Measurements from ENCODE around the gene MUC15. TPM values are rescaled to one million over a fixed set of nuclear protein-coding genes. Genes with fewer than 3 reads are reported as not detected.

The MUC15 gene
- polyA plus RNA-seq, 1 of the 3 experiments (the other 2 are of a cell fraction), result not detected

DNA sequence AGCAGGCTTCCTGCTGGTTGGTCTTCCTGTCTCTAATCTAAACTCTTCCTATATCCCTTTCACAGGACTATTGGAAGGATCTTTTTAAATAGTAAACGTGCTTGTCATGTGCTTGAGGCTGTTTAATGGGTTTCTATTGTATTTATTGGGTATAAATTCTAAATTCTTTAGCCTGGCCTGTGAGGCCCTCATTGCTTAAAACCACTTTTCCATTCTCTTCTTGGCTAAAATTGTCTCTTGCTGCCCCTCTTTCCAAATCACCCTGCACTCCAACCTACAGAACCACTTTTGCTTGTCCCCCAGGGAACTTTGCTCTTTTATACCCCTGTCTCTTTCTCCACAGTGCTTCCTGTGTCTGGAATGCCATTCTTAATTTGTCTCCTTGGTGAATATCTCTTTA lies 46.4 kb upstream of the MUC15 start:
- WGBS (ENCODE audit: low lambda C conversion rate), result 59% methylated on average over 1 of the region's 1 CpG
- peak; percentile 24 for DNase-seq
- Histone ChIP-seq H3K4me3 (ENCODE audit: low read depth in 2 of 2, low read length in 1 of 2) (no peak overlapping the region), H3K9ac (no peak overlapping the region), H3F3A (replicated peaks; ENCODE audit: insufficient read depth) (peaks cover 11% of the 10 kb centered on the region), H3K4me2 (no peak overlapping the region), H3K27ac (ENCODE audit: low read depth in 2 of 2, low read length in 1 of 2) (no peak overlapping the region), H3K79me2 (ENCODE audit: insufficient read depth) (no peaks in the 10 kb centered on the region), H3K9me2 (no peaks in the 10 kb centered on the region), H3K36me3 (replicated peaks in 1 of 2; ENCODE audit: control insufficient read depth in 1 of 2, insufficient read depth in 2 of 2, low read length in 1 of 2) (no peaks in the 10 kb centered on the region), H2AFZ (ENCODE audit: low read depth) (peak overlapping the region; percentile 23; the same call in 1 of the 2 replicates), H3K4me1 (ENCODE audit: control insufficient read depth in 1 of 2, insufficient read depth in 2 of 2, low read depth in 1 of 2, low read length in 1 of 2) (peaks cover 0 to 45% of the 10 kb centered on the region in 2 experiments; a peak in 3 of 4 replicates), H3K27me3 (ENCODE audit: insufficient read depth) (no peaks in the 10 kb centered on the region), H4K20me1 (ENCODE audit: insufficient read depth) (no peaks in the 10 kb centered on the region), H3K9me3 (no peaks in the 10 kb centered on the region)
- POLR2A ChIA-PET, result no interaction called here
- CTCF ChIA-PET, result no interaction called here
- no peak for TF ChIP-seq RFX5 (IDR thresholded peaks at IDR 0.05; ENCODE audit: low read length)
- no peak for TF ChIP-seq RXRA (IDR thresholded peaks at IDR 0.05; ENCODE audit: borderline replicate concordance, low read depth)
- TF ChIP-seq, protein P1, sequence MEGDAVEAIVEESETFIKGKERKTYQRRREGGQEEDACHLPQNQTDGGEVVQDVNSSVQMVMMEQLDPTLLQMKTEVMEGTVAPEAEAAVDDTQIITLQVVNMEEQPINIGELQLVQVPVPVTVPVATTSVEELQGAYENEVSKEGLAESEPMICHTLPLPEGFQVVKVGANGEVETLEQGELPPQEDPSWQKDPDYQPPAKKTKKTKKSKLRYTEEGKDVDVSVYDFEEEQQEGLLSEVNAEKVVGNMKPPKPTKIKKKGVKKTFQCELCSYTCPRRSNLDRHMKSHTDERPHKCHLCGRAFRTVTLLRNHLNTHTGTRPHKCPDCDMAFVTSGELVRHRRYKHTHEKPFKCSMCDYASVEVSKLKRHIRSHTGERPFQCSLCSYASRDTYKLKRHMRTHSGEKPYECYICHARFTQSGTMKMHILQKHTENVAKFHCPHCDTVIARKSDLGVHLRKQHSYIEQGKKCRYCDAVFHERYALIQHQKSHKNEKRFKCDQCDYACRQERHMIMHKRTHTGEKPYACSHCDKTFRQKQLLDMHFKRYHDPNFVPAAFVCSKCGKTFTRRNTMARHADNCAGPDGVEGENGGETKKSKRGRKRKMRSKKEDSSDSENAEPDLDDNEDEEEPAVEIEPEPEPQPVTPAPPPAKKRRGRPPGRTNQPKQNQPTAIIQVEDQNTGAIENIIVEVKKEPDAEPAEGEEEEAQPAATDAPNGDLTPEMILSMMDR (IDR thresholded peaks at IDR 0.05), result no peak
- no peak for TF ChIP-seq YY1 (IDR thresholded peaks at IDR 0.05; ENCODE audit: low read depth)
- TF ChIP-seq TCF12 (IDR thresholded peaks at IDR 0.05), result no peak
- TF ChIP-seq TEAD4 (IDR thresholded peaks at IDR 0.05; ENCODE audit: borderline replicate concordance, insufficient read depth), result no peak
- no peak for TF ChIP-seq FOSL2 (IDR thresholded peaks at IDR 0.05; ENCODE audit: borderline replicate concordance, low read depth)
- TF ChIP-seq, protein P2, sequence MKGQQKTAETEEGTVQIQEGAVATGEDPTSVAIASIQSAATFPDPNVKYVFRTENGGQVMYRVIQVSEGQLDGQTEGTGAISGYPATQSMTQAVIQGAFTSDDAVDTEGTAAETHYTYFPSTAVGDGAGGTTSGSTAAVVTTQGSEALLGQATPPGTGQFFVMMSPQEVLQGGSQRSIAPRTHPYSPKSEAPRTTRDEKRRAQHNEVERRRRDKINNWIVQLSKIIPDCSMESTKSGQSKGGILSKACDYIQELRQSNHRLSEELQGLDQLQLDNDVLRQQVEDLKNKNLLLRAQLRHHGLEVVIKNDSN (IDR thresholded peaks at IDR 0.05; ENCODE audit: borderline replicate concordance, low read depth), result no peak
- no peak for TF ChIP-seq POLR2AphosphoS5 (IDR thresholded peaks at IDR 0.05; ENCODE audit: low read depth, low read length)
- TF ChIP-seq, protein P3, sequence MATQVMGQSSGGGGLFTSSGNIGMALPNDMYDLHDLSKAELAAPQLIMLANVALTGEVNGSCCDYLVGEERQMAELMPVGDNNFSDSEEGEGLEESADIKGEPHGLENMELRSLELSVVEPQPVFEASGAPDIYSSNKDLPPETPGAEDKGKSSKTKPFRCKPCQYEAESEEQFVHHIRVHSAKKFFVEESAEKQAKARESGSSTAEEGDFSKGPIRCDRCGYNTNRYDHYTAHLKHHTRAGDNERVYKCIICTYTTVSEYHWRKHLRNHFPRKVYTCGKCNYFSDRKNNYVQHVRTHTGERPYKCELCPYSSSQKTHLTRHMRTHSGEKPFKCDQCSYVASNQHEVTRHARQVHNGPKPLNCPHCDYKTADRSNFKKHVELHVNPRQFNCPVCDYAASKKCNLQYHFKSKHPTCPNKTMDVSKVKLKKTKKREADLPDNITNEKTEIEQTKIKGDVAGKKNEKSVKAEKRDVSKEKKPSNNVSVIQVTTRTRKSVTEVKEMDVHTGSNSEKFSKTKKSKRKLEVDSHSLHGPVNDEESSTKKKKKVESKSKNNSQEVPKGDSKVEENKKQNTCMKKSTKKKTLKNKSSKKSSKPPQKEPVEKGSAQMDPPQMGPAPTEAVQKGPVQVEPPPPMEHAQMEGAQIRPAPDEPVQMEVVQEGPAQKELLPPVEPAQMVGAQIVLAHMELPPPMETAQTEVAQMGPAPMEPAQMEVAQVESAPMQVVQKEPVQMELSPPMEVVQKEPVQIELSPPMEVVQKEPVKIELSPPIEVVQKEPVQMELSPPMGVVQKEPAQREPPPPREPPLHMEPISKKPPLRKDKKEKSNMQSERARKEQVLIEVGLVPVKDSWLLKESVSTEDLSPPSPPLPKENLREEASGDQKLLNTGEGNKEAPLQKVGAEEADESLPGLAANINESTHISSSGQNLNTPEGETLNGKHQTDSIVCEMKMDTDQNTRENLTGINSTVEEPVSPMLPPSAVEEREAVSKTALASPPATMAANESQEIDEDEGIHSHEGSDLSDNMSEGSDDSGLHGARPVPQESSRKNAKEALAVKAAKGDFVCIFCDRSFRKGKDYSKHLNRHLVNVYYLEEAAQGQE (IDR thresholded peaks at IDR 0.05; ENCODE audit: low read depth, low read length), result no peak
- no peak for TF ChIP-seq RAD21 (IDR thresholded peaks at IDR 0.05; ENCODE audit: low read length)
- no peak for TF ChIP-seq EZH2phosphoT487 (IDR thresholded peaks at IDR 0.05; ENCODE audit: borderline replicate concordance, low read depth)
- TF ChIP-seq MXI1 (IDR thresholded peaks at IDR 0.05; ENCODE audit: low read depth, low read length), result no peak
- TF ChIP-seq, protein P4, sequence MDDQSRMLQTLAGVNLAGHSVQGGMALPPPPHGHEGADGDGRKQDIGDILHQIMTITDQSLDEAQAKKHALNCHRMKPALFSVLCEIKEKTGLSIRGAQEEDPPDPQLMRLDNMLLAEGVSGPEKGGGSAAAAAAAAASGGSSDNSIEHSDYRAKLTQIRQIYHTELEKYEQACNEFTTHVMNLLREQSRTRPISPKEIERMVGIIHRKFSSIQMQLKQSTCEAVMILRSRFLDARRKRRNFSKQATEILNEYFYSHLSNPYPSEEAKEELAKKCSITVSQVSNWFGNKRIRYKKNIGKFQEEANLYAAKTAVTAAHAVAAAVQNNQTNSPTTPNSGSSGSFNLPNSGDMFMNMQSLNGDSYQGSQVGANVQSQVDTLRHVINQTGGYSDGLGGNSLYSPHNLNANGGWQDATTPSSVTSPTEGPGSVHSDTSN (IDR thresholded peaks at IDR 0.05), result no peak
- TF ChIP-seq FOXJ3 (CRISPR knock-in tag; IDR thresholded peaks at IDR 0.05), result no peak
- TF ChIP-seq EP300 (IDR thresholded peaks at IDR 0.05; ENCODE audit: borderline replicate concordance in 1 of 2, low read depth in 1 of 2, low read length in 1 of 2), result no peak
- TF ChIP-seq CHD2 (IDR thresholded peaks at IDR 0.05; ENCODE audit: low read length, partially characterized antibody), result no peak

Measured in SK-N-SH (cell line).